Measurements from ENCODE around the gene URM1. TPM values are rescaled to one million over a fixed set of nuclear protein-coding genes. Genes with fewer than 3 reads are reported as not detected.
A peak's percentile ranks its signal among the peaks of the same experiment; 100 is the strongest.

The URM1 gene
- total RNA-seq, 1 donor, result 35.1 TPM

DNA sequence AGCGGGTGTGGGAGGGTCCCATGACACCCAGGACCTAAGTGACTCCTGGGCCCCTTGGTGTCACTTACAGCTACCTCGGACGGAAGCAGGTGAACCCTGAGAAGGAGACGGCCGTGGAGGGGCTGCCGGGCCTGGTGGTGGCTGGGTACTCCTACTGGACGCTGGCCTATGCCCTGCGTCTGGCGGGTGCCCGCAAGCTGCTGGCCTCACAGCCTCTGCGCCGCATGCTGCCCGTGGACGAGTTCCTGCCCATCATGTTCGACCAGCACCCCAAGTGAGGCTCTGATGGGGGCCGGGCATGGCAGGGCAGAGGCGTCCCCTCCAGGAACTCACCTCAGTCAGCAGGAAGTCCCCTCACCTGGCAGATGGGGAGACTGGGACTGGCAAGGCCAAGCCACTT, 63.2 kb downstream of the URM1 start:
- no peak overlapping the region for H3K27ac ChIP-seq (ENCODE audit: low read depth, low read length)
- no peak overlapping the region for H3K4me3 ChIP-seq (ENCODE audit: insufficient read depth, low read length)
- H3K27me3 ChIP-seq (ENCODE audit: insufficient read depth, low read length), result no peaks in the 10 kb centered on the region
- H3K79me2 ChIP-seq (ENCODE audit: insufficient read depth, low read length), result no peaks in the 10 kb centered on the region
- H3K4me1 ChIP-seq (ENCODE audit: insufficient read depth, low read length), result no peaks in the 10 kb centered on the region
- no peaks in the 10 kb centered on the region for H4K20me1 ChIP-seq (ENCODE audit: insufficient read depth, low read length)
- no peak overlapping the region for H3K4me2 ChIP-seq (ENCODE audit: insufficient read depth, low read length)
- no peaks in the 10 kb centered on the region for H3K9me3 ChIP-seq (ENCODE audit: low read depth, low read length)
- no peak for DNase-seq (ENCODE audit: insufficient read length, low spot score, missing footprints)
- TF ChIP-seq, protein P1, sequence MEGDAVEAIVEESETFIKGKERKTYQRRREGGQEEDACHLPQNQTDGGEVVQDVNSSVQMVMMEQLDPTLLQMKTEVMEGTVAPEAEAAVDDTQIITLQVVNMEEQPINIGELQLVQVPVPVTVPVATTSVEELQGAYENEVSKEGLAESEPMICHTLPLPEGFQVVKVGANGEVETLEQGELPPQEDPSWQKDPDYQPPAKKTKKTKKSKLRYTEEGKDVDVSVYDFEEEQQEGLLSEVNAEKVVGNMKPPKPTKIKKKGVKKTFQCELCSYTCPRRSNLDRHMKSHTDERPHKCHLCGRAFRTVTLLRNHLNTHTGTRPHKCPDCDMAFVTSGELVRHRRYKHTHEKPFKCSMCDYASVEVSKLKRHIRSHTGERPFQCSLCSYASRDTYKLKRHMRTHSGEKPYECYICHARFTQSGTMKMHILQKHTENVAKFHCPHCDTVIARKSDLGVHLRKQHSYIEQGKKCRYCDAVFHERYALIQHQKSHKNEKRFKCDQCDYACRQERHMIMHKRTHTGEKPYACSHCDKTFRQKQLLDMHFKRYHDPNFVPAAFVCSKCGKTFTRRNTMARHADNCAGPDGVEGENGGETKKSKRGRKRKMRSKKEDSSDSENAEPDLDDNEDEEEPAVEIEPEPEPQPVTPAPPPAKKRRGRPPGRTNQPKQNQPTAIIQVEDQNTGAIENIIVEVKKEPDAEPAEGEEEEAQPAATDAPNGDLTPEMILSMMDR (IDR thresholded peaks at IDR 0.05; ENCODE audit: extremely low read depth, low read depth, low read length), result no peak
- H2AFZ ChIP-seq (ENCODE audit: low read length), result no peak overlapping the region
- peaks cover 44% of the 10 kb centered on the region for H3K36me3 ChIP-seq (ENCODE audit: insufficient read depth, low read length)

DNA sequence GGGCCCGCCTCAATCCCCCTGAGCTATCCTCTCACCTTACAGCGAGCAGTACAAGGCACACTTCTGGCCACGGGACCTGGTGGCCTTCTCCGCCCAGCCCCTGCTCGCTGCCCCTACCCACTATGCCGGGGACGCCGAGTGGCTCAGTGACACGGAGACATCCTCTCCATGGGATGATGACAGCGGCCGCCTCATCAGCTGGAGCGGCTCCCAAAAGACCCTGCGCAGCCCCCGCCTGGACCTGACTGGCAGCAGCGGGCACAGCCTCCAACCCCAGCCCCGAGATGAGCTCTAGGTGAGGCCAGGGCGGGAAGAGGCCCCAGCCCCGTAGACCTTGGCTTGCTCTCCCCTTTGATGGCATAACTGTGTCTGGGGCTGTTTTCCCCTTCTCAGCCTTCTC, 64.4 kb downstream of the URM1 start:
- no peak for DNase-seq (ENCODE audit: insufficient read length, low spot score, missing footprints)

DNA sequence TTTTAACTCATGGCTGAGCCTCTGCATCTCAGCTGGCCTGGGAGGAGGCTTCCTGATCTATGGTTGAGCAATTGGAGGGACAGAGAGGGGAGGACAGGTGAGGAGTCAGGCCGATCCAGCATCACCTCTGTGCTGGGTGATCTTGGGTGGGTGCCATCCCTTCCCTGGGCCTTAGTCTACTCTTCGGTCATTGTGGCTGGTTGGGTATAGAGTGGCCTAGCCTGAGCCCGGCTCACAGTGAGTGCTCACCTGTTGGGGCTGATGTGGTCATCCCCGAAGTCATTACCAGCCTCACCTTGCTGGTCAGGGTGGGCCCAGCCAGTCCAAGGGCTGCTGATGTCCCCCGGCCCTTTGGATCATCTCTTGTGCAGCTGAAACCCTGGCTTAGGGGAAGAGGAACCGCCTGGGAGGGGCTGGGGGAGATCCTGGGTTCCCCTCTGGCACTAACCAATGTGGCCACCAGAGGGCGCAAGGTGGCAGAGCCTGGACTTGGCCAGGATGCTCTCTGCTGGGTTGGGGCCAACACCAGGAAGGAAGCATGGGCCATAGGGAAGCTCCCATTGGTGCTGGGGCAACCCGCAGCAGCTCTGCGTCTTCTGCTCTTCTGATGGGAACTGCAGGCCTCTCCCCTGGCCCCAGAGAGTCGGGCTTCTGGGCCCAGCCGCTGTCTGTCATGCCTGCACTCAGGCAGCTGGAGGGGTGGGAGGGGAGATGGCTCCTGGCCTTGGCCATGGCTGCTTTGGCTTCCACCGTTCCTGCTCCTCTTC, 67.4 kb downstream of the URM1 start:
- no peaks in the 10 kb centered on the region for H3K27me3 ChIP-seq (ENCODE audit: insufficient read depth, low read length)
- no peak overlapping the region for H3K4me3 ChIP-seq (ENCODE audit: insufficient read depth, low read length)
- H3K9me3 ChIP-seq (ENCODE audit: low read depth, low read length), result no peaks in the 10 kb centered on the region
- H3K4me1 ChIP-seq (ENCODE audit: insufficient read depth, low read length), result no peaks in the 10 kb centered on the region
- H3K79me2 ChIP-seq (ENCODE audit: insufficient read depth, low read length), result no peaks in the 10 kb centered on the region
- TF ChIP-seq, protein P1 (IDR thresholded peaks at IDR 0.05; ENCODE audit: extremely low read depth, low read depth, low read length), result peak; percentile 94
- DNase-seq (ENCODE audit: insufficient read length, low spot score, missing footprints), result peak; percentile 97
- peaks cover 15% of the 10 kb centered on the region for H3K36me3 ChIP-seq (ENCODE audit: insufficient read depth, low read length)
- no peak overlapping the region for H3K27ac ChIP-seq (ENCODE audit: low read depth, low read length)
- H3K4me2 ChIP-seq (ENCODE audit: insufficient read depth, low read length), result no peak overlapping the region
- no peak overlapping the region for H2AFZ ChIP-seq (ENCODE audit: low read length)
- no peaks in the 10 kb centered on the region for H4K20me1 ChIP-seq (ENCODE audit: insufficient read depth, low read length)

More for the DNA sequence above, 64.4 kb downstream of the URM1 start:
- TF ChIP-seq, protein P1 (IDR thresholded peaks at IDR 0.05; ENCODE audit: extremely low read depth, low read depth, low read length), result no peak
- Histone ChIP-seq H3K27me3 (ENCODE audit: insufficient read depth, low read length) (no peaks in the 10 kb centered on the region), H3K4me3 (ENCODE audit: insufficient read depth, low read length) (no peak overlapping the region), H3K4me1 (ENCODE audit: insufficient read depth, low read length) (no peaks in the 10 kb centered on the region), H3K27ac (ENCODE audit: low read depth, low read length) (no peak overlapping the region), H3K36me3 (ENCODE audit: insufficient read depth, low read length) (peaks cover 33% of the 10 kb centered on the region), H2AFZ (ENCODE audit: low read length) (no peak overlapping the region), H3K79me2 (ENCODE audit: insufficient read depth, low read length) (no peaks in the 10 kb centered on the region), H3K4me2 (ENCODE audit: insufficient read depth, low read length) (no peak overlapping the region), H3K9me3 (ENCODE audit: low read depth, low read length) (no peaks in the 10 kb centered on the region), H4K20me1 (ENCODE audit: insufficient read depth, low read length) (no peaks in the 10 kb centered on the region)

DNA sequence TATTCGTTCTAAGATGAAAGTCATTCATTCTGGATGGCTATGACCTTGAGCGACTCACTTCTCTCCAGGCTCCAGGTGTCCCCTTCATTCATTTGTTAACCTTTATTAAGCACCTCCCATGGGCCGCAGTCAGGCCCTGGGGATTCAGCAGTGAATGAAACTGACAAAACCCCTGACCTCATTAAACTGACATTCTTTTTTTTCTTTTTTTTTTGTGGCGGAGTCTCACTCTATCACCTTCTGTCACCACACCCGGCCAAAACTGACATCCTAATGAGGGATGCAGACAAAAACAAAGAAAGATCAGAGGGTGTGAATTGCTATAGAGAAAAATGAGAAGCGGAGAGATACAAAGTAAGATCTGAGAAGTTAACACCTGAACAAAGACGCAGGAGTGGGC, 68.1 kb downstream of the URM1 start:
- no peak for DNase-seq (ENCODE audit: insufficient read length, low spot score, missing footprints)
- H3K27me3 ChIP-seq (ENCODE audit: insufficient read depth, low read length), result no peaks in the 10 kb centered on the region
- H3K27ac ChIP-seq (ENCODE audit: low read depth, low read length), result no peak overlapping the region
- H3K79me2 ChIP-seq (ENCODE audit: insufficient read depth, low read length), result no peaks in the 10 kb centered on the region
- H4K20me1 ChIP-seq (ENCODE audit: insufficient read depth, low read length), result no peaks in the 10 kb centered on the region
- no peak overlapping the region for H3K4me3 ChIP-seq (ENCODE audit: insufficient read depth, low read length)
- no peaks in the 10 kb centered on the region for H3K9me3 ChIP-seq (ENCODE audit: low read depth, low read length)
- H3K4me2 ChIP-seq (ENCODE audit: insufficient read depth, low read length), result no peak overlapping the region
- H3K36me3 ChIP-seq (ENCODE audit: insufficient read depth, low read length), result peaks cover 15% of the 10 kb centered on the region
- H3K4me1 ChIP-seq (ENCODE audit: insufficient read depth, low read length), result no peaks in the 10 kb centered on the region
- TF ChIP-seq, protein P1 (IDR thresholded peaks at IDR 0.05; ENCODE audit: extremely low read depth, low read depth, low read length), result no peak
- H2AFZ ChIP-seq (ENCODE audit: low read length), result no peak overlapping the region

Other genes with a start within 250 kb of the URM1 start
- gene PTGES2, start 243.6 kb upstream of the URM1 start, total RNA-seq, result 42.7 and 50.3 TPM in 2 replicates
- not detected in 2 replicates for gene LCN2, start 221.9 kb upstream of the URM1 start, total RNA-seq
- 24.5 and 33.3 TPM in 2 replicates for gene BBLN, start 211.1 kb upstream of the URM1 start, total RNA-seq
- 33.7 and 40.1 TPM in 2 replicates for gene CIZ1, start 179.8 kb upstream of the URM1 start, total RNA-seq
- gene DNM1, start 168.0 kb upstream of the URM1 start, total RNA-seq, result 3.6 and 6.5 TPM in 2 replicates
- gene GOLGA2, start 95.4 kb upstream of the URM1 start, total RNA-seq, result 121 and 137 TPM in 2 replicates
- gene SWI5, start 95.1 kb upstream of the URM1 start, total RNA-seq, result 19.2 and 20.3 TPM in 2 replicates
- gene TRUB2, start 48.9 kb upstream of the URM1 start, total RNA-seq, result 16.2 and 16.3 TPM in 2 replicates
- 34.7 and 34.8 TPM in 2 replicates for gene COQ4, start 48.5 kb upstream of the URM1 start, total RNA-seq
- 21.4 and 23.0 TPM in 2 replicates for gene SLC27A4, start 30.8 kb upstream of the URM1 start, total RNA-seq
- 186 and 195 TPM in 2 replicates for gene CERCAM, start 49.5 kb downstream of the URM1 start, total RNA-seq
- gene ODF2, start 84.6 kb downstream of the URM1 start, total RNA-seq, result 25.9 and 26.4 TPM in 2 replicates
- gene GLE1, start 133.3 kb downstream of the URM1 start, total RNA-seq, result 17.1 and 19.2 TPM in 2 replicates
- 324 and 354 TPM in 2 replicates for gene SPTAN1, start 181.2 kb downstream of the URM1 start, total RNA-seq

Measured in osteoblast (primary cell).